Measurements from ENCODE around the gene EPOP.

- TF ChIP-seq, protein P1, sequence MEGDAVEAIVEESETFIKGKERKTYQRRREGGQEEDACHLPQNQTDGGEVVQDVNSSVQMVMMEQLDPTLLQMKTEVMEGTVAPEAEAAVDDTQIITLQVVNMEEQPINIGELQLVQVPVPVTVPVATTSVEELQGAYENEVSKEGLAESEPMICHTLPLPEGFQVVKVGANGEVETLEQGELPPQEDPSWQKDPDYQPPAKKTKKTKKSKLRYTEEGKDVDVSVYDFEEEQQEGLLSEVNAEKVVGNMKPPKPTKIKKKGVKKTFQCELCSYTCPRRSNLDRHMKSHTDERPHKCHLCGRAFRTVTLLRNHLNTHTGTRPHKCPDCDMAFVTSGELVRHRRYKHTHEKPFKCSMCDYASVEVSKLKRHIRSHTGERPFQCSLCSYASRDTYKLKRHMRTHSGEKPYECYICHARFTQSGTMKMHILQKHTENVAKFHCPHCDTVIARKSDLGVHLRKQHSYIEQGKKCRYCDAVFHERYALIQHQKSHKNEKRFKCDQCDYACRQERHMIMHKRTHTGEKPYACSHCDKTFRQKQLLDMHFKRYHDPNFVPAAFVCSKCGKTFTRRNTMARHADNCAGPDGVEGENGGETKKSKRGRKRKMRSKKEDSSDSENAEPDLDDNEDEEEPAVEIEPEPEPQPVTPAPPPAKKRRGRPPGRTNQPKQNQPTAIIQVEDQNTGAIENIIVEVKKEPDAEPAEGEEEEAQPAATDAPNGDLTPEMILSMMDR (IDR thresholded peaks at IDR 0.05), result no peak
- TF ChIP-seq POLR2A (IDR thresholded peaks at IDR 0.05) (no peak), POLR2AphosphoS5 (IDR thresholded peaks at IDR 0.05) (no peak)
Observed at GRCh38 chr17:38691154-38691553, 16.4 kb upstream of the EPOP start.
